GM13977 (cell line): ENCODE results near the gene LIX1L.
"Not testable (repeated sequence)": the region's sequence is repeated elsewhere in the genome, so short reads cannot be mapped to it uniquely, and the experiment has no call there.

Source experiments
- DNase-seq: peaks from one replicate; pipeline ENCODE4 v3.0.0; 2012; ENCODE audit warnings: low spot score
- in situ Hi-C: fragments of 300-500 bp; cut with MboI; formaldehyde crosslinking; loops from one replicate; pipeline ENCODE4 v1.12.0; 2022; ENCODE audit warnings: low sequenced_read_pairs, low pct_unique_long_range_greater_than_20kb, mixed read lengths, inconsistent platforms; ENCODE audit not compliant: unreplicated experiment
- TF ChIP-seq, protein P1 (sequence below): IDR thresholded peaks from 2 replicates; pipeline ENCODE4 v1.5.1; 2012; ENCODE audit warnings: mild to moderate bottlenecking, control low read depth; ENCODE audit not compliant: insufficient read depth; ENCODE audit errors: extremely low read depth, missing control alignments

Gene LIX1L

DNA sequence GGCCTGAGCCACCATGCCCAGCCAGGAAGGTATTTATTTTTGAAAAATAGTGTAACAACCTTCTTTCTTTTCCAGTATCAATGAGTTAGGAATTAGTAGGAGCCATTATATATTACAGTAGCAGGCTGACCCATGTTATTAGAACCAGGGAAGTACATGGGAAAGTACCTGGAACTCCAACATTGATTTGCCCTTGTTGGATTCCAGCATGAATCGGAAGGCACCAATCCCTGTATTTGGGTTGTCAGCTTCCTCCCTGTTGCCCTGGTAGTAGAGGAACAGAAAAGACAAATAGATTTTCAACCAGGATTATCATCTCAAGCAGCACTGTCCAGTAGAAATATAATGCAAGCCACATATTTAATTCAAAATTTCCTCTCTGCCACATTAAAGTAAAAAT is 20.4 kb downstream of the LIX1L start:
- TF ChIP-seq, protein P1, sequence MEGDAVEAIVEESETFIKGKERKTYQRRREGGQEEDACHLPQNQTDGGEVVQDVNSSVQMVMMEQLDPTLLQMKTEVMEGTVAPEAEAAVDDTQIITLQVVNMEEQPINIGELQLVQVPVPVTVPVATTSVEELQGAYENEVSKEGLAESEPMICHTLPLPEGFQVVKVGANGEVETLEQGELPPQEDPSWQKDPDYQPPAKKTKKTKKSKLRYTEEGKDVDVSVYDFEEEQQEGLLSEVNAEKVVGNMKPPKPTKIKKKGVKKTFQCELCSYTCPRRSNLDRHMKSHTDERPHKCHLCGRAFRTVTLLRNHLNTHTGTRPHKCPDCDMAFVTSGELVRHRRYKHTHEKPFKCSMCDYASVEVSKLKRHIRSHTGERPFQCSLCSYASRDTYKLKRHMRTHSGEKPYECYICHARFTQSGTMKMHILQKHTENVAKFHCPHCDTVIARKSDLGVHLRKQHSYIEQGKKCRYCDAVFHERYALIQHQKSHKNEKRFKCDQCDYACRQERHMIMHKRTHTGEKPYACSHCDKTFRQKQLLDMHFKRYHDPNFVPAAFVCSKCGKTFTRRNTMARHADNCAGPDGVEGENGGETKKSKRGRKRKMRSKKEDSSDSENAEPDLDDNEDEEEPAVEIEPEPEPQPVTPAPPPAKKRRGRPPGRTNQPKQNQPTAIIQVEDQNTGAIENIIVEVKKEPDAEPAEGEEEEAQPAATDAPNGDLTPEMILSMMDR: no peak
- no peak for DNase-seq
- in situ Hi-C loops: no loop called here

DNA sequence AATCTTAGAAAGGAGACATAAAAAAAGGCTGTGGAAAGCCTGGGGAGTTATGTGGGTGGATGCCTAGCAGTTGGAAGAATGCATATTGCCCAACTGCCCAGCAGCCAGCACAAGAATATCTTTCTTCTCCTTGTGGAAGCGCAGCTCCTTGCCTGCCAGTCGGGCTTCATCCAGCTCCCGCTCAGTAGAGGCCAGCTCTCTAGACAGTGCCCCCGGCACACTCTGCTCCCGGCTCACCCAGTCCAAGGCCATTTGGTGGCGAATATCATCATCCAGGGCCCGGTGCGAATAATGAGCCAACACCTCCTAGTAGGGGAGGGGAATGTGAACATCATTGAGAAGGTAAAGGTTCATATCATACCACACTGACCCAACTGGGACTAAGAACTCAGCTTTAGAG is 21.6 kb downstream of the LIX1L start:
- DNase-seq: no peak
- TF ChIP-seq, protein P1: no peak
- in situ Hi-C loops: no loop called here

DNA sequence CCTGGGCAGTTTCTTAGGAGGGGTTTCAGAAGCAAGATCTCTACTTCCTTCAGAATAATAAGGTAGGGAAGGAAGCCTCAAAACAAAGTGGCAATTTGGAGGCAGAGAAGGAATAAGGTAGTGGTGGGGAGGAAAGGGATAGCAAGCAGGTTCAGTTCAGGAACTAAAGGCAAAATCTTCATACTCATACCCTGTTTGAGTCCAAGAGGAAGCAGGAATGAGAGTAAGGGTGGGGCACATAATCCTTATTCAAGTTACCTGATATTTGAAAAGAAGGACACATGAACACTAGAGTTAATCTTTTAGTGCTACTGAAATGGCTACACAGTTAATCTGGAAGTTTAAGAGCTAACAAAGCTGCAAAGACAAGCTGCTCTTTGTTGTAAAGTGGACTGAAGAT is 22.1 kb downstream of the LIX1L start:
- TF ChIP-seq, protein P1: no peak
- DNase-seq: no peak
- in situ Hi-C loops: no loop called here

DNA sequence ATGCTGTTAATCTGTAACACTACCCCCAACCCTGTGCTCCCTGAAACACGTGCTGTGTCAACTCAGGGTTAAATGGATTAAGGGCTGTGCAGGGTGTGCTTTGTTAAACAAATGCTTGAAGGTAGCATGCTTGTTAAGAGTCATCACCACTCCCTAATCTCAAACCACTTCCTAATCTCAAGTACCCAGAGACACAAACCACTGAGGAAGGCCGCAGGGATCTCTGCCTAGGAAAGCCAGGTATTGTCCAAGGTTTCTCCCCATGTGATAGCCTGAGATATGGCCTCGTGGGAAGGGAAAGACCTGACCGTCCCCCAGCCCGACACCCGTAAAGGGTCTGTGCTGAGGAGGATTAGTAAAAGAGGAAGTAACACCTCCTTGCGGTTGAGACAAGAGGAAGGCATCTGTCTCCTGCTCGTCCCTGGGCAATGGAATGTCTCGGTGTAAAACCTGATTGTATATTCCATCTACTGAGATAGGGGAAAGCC is 25.3 kb downstream of the LIX1L start:
- not testable (repeated sequence) for DNase-seq

DNA sequence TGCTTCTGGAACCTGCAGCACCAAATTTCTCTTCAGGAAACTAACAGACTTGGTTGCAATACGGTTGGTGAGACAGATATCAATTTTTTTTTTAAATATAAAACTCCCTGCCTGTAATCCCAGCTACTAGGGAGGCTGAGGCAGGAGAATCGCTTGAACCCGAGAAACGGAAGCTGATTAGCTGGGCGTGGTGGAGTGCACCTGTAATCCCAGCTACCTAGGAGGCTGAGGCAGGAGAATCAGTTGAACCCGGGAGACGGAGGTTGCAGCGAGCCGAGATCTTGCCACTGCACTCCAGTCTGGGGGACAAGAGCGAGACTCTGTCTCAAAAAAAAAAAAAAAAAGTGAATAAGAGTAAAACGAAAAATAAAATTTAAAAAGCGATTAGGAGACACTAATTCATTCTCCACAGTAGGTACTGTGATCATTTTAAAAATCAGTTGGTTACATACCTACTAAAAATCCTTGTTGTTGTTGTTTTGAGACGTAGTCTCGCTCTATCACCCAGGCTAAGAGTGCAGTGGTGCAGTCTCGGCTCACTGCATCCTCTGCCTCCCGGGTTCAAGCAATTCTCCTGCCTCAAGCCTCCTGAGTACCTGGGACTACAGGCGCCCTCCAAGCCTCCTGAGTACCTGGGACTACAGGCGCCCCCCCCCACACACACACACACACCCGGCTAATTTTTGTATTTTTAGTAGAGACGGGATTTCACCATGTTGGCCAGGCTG is 29.7 kb downstream of the LIX1L start:
- in situ Hi-C loops: no loop called here
- TF ChIP-seq, protein P1: no peak
- no peak for DNase-seq

More for the DNA sequence above, 25.3 kb downstream of the LIX1L start:
- in situ Hi-C loops: not testable (repeated sequence)

DNA sequence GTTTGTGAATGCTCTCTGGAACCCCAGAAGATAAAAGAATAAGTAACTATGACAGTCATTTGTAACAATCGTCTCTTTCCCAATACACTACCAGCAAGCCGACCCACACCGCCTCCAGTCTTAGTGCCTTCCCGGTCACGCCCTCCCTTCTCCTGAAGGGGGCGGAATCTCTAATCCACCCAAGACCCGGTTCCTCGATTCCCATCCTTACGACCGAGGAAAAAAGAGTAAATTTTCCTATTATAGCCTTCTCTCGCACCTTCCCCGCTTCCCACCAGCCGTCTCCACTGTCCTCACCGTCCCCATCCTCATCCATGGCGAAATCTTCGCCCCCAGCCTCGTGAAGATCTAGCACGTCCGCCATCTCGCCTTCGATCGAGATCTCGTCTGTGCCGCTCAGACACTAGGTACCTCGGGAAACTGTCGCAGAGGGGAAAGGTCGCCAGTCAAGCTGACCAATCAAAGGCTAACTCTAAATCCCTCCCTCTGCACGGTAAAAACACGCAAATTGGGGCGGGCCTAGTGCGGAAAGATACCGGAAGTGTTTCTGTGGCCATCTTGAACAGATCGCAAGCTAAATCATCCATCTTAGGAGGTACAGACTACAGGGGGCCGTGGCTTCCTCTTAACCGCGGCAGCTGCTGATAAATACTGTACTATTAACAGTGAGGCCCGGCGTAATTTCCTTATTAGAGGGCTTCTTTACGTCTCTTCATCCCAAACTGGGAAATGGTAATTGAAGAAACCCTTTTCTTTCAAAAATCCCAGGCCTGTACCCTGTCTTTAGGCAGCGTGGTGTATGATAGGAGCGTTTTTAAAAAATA is 30.5 kb downstream of the LIX1L start, which contains the start of gene RBM8A:
Gene RBM8A (minus strand): TSS at position 422 of the 824 bp plus-strand sequence. CDS start 58 bp downstream, at position 364.
- DNase-seq: peak; percentile 86
- in situ Hi-C loops: no loop called here
- TF ChIP-seq, protein P1: peak; percentile 51

DNA sequence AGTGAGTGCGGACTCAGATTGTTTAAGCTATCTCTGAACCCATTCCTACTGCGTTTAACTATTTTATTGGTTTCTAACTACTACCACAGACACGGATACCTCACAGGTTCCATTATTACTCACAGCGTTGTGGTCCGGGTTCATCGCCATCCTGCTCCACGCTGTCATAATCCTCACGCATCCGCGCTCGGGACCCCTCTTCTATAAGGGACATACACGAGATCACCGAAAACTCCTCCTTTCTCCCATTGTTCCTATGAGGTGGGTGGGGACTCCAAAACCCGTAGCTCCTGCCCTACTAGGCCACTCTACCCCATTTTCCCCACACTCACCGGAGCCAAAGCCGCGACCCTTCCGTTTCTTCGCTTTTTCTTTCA is 31.1 kb downstream of the LIX1L start:
- TF ChIP-seq, protein P1: no peak
- in situ Hi-C loops: no loop called here
- no peak for DNase-seq
